ENCODE results near the gene ENAH. TPM values are rescaled to one million over a fixed set of nuclear protein-coding genes. Genes with fewer than 3 reads are reported as not detected.

ENAH gene
- total and polyA plus RNA-seq, 9 of the 15 experiments (the other 6 are each of a cell fraction or from before 2014, with no cell fraction given), result 0.03 to 1.2 (median 0.15) TPM

DNA sequence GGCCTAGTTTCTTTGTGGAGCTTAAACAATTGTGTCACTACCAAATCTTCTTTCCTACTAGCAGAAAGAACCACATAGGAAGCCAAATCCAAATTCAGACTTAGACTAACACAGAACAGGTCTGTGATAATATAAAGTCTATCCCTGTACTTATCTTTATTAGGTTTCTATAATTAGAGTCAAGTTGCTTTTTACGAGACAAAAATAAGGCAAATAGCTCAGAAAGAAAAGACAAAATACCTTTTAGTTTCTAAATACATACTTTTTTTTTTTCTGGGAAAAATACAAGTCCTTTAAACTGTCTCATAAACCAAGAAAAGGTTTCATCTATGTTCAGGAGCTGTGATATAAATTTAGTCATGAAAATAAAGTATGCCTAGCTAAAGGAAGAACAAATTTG lies 146.2 kb downstream of the ENAH start:
- H3K4me3 ChIP-seq, result no peak overlapping the region
- WGBS (ENCODE audit: insufficient coverage, low coverage, missing lambda C conversion rate), result 0% methylated on average over 1 of the region's 1 CpG
- FAIRE-seq (no peak), DNase-seq (ENCODE audit: extremely low read depth in 1 of 4, low spot score in 3 of 4) (no peak), ATAC-seq (no peak)
- H4K20me1 ChIP-seq (replicated peaks; ENCODE audit: control insufficient read depth, insufficient read depth, low read length), result no peaks in the 10 kb centered on the region
- ChIA-PET CTCF (ENCODE audit: low intra/inter-chr PET ratio) (no interaction called here), POLR2A (interaction anchor here (1.0 to 1.4 kb wide), 3 partner anchors 10 to 35 kb away, joined by 3 to 4 read pairs (median 3); no protein-coding TSS in a partner anchor)
- H3K9me1 ChIP-seq (ENCODE audit: control insufficient read depth, insufficient read depth, low read length), result no peaks in the 10 kb centered on the region
- H3K36me3 ChIP-seq (ENCODE audit: control insufficient read depth, insufficient read depth, low read length), result no peaks in the 10 kb centered on the region
- intact Hi-C loops (cut with micrococcal nuclease) (no loop called here), in situ Hi-C loops (cut with MboI) (no loop called here)
- H3K9ac ChIP-seq (ENCODE audit: insufficient read depth in 1 of 2, low read depth in 2 of 2, low read length in 2 of 2), result no peak overlapping the region
- H3K9me3 ChIP-seq (replicated peaks; ENCODE audit: control insufficient read depth, insufficient read depth, low read depth, low read length), result no peaks in the 10 kb centered on the region
- H3K4me1 ChIP-seq (replicated peaks in 1 of 2; ENCODE audit: control insufficient read depth in 2 of 2, insufficient read depth in 2 of 2, low read length in 2 of 2), result no peaks in the 10 kb centered on the region; a peak in 1 of 5 replicates
- no TSS peak for BruUV-seq (replicated peaks)
- no peak overlapping the region for H2AFZ ChIP-seq (ENCODE audit: low read depth, low read length)
- H3K27me3 ChIP-seq (ENCODE audit: control insufficient read depth in 2 of 2, insufficient read depth in 2 of 2, low read length in 2 of 2), result peaks cover 11 to 16% of the 10 kb centered on the region in 2 experiments
- TF ChIP-seq, protein P1, sequence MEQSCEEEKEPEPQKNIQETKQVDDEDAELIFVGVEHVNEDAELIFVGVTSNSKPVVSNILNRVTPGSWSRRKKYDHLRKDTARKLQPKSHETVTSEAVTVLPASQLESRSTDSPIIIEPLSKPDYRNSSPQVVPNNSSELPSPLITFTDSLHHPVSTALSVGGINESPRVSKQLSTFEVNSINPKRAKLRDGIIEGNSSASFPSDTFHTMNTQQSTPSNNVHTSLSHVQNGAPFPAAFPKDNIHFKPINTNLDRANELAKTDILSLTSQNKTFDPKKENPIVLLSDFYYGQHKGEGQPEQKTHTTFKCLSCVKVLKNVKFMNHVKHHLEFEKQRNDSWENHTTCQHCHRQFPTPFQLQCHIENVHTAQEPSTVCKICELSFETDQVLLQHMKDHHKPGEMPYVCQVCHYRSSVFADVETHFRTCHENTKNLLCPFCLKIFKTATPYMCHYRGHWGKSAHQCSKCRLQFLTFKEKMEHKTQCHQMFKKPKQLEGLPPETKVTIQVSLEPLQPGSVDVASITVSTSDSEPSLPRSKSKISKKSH (CRISPR knock-in tag; IDR thresholded peaks at IDR 0.05), result no peak
- TF ChIP-seq, protein P2, sequence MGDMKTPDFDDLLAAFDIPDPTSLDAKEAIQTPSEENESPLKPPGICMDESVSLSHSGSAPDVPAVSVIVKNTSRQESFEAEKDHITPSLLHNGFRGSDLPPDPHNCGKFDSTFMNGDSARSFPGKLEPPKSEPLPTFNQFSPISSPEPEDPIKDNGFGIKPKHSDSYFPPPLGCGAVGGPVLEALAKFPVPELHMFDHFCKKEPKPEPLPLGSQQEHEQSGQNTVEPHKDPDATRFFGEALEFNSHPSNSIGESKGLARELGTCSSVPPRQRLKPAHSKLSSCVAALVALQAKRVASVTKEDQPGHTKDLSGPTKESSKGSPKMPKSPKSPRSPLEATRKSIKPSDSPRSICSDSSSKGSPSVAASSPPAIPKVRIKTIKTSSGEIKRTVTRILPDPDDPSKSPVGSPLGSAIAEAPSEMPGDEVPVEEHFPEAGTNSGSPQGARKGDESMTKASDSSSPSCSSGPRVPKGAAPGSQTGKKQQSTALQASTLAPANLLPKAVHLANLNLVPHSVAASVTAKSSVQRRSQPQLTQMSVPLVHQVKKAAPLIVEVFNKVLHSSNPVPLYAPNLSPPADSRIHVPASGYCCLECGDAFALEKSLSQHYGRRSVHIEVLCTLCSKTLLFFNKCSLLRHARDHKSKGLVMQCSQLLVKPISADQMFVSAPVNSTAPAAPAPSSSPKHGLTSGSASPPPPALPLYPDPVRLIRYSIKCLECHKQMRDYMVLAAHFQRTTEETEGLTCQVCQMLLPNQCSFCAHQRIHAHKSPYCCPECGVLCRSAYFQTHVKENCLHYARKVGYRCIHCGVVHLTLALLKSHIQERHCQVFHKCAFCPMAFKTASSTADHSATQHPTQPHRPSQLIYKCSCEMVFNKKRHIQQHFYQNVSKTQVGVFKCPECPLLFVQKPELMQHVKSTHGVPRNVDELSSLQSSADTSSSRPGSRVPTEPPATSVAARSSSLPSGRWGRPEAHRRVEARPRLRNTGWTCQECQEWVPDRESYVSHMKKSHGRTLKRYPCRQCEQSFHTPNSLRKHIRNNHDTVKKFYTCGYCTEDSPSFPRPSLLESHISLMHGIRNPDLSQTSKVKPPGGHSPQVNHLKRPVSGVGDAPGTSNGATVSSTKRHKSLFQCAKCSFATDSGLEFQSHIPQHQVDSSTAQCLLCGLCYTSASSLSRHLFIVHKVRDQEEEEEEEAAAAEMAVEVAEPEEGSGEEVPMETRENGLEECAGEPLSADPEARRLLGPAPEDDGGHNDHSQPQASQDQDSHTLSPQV (IDR thresholded peaks at IDR 0.05), result no peak
- H3K79me2 ChIP-seq (ENCODE audit: control insufficient read depth, insufficient read depth, low read length), result no peaks in the 10 kb centered on the region
- no peak overlapping the region for H3K27ac ChIP-seq (ENCODE audit: extremely low read depth, low read depth, low read length)
- H3K4me2 ChIP-seq (ENCODE audit: insufficient read depth, low read length), result no peak overlapping the region
